ENCODE measurements around the gene MAP4K3.

The MAP4K3 gene

GRCh38 chr2:39228413-39229209, 208.5 kb downstream of the MAP4K3 start:
- no peak for DNase-seq

- DNase-seq: peak; percentile 66
These were observed 209.3 kb downstream of the MAP4K3 start for GRCh38 chr2:39227628-39228412.

- DNase-seq: no peak
These were observed 211.5 kb downstream of the MAP4K3 start for GRCh38 chr2:39225567-39225966.

- no peak for DNase-seq
These were observed 213.2 kb downstream of the MAP4K3 start for GRCh38 chr2:39223909-39224308.

GRCh38 chr2:39221459-39221858, 215.6 kb downstream of the MAP4K3 start:
- DNase-seq: no peak

- DNase-seq: no peak
These were observed 216.9 kb downstream of the MAP4K3 start for GRCh38 chr2:39220136-39220535.

- DNase-seq: no peak
These were observed 218.7 kb downstream of the MAP4K3 start for GRCh38 chr2:39218391-39218790.

- DNase-seq: no peak
These were observed 219.9 kb downstream of the MAP4K3 start for GRCh38 chr2:39217192-39217550.

GRCh38 chr2:39216346-39217191, 220.5 kb downstream of the MAP4K3 start:
- no peak for DNase-seq

- DNase-seq: no peak
These were observed 221.5 kb downstream of the MAP4K3 start for GRCh38 chr2:39215545-39215944.

GRCh38 chr2:39213015-39213414, 224.1 kb downstream of the MAP4K3 start:
- DNase-seq: no peak

- no peak for DNase-seq
These were observed 226.2 kb downstream of the MAP4K3 start for GRCh38 chr2:39210846-39211245.

GRCh38 chr2:39203382-39203781, 233.7 kb downstream of the MAP4K3 start:
- no peak for DNase-seq

- DNase-seq: peak; percentile 11
These were observed 234.3 kb downstream of the MAP4K3 start for GRCh38 chr2:39202639-39203369.

Data from NCI-H146 (cell line).